AG04449 (cell line): ENCODE results near the gene ADTRP.
A peak's percentile ranks its signal among the peaks of the same experiment; 100 is the strongest.

ENCODE experiments used
- CTCF ChIA-PET: fragments of 350-600 bp; formaldehyde crosslinking; extraction: SDS; loops from one replicate; lab custom pipeline; 2021; ENCODE audit warnings: antibody characterized with exemption; lab: Yijun Ruan, JAX
- POLR2A ChIA-PET: fragments of 400-600, 350-600 bp; formaldehyde crosslinking; extraction: SDS; loops from one replicate; lab custom pipeline; 2020; ENCODE audit warnings: antibody characterized with exemption, inconsistent platforms; lab: Yijun Ruan, JAX
- DNase-seq: peaks from one replicate; pipeline ENCODE4 v3.0.0-alpha.2; 2010; ENCODE audit warnings: low read depth, low spot score
- H3K4me3 ChIP-seq: 2 replicates; pipeline ENCODE4 v1.5.1; 2011; ENCODE audit warnings: low read depth, mild to moderate bottlenecking, control low read depth, low read length
- TF ChIP-seq, protein P1 (sequence below): IDR thresholded peaks from one replicate; pipeline ENCODE4 v1.5.1; 2011; ENCODE audit warnings: mild to moderate bottlenecking, moderate library complexity, low read length, control low read depth, inconsistent platforms; ENCODE audit not compliant: insufficient read depth; ENCODE audit errors: missing control alignments

Gene ADTRP

GRCh38 chr6:11812439-11812838, 33.8 kb upstream of the ADTRP start:
- CTCF ChIA-PET, result no interaction called here
- POLR2A ChIA-PET, result no interaction called here
- DNase-seq, result no peak
- H3K4me3 ChIP-seq, result no peak overlapping the region
- TF ChIP-seq, protein P1, sequence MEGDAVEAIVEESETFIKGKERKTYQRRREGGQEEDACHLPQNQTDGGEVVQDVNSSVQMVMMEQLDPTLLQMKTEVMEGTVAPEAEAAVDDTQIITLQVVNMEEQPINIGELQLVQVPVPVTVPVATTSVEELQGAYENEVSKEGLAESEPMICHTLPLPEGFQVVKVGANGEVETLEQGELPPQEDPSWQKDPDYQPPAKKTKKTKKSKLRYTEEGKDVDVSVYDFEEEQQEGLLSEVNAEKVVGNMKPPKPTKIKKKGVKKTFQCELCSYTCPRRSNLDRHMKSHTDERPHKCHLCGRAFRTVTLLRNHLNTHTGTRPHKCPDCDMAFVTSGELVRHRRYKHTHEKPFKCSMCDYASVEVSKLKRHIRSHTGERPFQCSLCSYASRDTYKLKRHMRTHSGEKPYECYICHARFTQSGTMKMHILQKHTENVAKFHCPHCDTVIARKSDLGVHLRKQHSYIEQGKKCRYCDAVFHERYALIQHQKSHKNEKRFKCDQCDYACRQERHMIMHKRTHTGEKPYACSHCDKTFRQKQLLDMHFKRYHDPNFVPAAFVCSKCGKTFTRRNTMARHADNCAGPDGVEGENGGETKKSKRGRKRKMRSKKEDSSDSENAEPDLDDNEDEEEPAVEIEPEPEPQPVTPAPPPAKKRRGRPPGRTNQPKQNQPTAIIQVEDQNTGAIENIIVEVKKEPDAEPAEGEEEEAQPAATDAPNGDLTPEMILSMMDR, result no peak

- TF ChIP-seq, protein P1, result no peak
- no peak for DNase-seq
- ChIA-PET POLR2A (no interaction called here), CTCF (interaction anchor here (1.7 kb wide), 1 partner anchor 8 kb away, joined by 5 read pairs; no protein-coding TSS in a partner anchor)
- H3K4me3 ChIP-seq, result no peak overlapping the region
Measured at GRCh38 chr6:11811644-11812264, 33.2 kb upstream of the ADTRP start.

DNA sequence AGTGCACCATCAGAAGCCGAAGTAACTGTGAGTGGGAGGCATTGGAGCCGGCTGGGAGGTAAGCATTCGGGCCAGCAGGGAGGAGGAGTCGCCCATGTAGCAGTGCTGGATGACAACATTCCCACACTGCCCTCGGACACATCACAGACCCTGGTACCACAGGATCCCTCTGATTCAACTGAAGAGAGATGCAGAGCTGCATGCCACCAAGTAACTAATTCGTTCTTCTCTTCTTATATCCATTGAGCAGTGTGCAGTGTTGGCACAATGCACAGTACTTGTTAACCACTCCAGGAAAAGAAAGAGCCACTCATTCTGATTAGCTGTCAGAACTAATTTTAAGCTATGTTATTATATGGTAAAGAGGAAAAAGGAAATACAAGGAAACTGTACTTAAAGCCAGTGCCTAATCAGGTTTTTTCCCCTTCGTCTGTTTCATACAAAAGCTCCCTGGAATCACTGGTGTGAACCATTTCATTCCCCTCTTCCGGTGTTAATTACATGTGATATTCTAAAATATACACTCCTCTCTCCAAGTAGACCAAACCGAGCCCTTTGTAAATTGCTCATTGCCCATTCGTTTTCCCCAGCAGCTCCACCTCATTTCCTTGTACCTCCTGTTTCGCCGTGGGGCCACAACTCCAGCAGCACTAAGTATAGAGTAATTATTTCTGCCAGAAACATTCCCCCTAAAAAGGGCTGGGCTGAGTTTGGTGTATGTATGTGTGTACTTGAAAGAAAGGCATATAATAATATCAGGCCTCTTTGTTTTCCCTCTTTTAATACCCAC, 32.4 kb upstream of the ADTRP start:
- H3K4me3 ChIP-seq, result no peak overlapping the region
- no peak for DNase-seq
- TF ChIP-seq, protein P1, result no peak
- POLR2A ChIA-PET, result no interaction called here
- CTCF ChIA-PET, result interaction anchor here (1.7 kb wide), 1 partner anchor 9 kb away, joined by 5 read pairs; no protein-coding TSS in a partner anchor

DNA sequence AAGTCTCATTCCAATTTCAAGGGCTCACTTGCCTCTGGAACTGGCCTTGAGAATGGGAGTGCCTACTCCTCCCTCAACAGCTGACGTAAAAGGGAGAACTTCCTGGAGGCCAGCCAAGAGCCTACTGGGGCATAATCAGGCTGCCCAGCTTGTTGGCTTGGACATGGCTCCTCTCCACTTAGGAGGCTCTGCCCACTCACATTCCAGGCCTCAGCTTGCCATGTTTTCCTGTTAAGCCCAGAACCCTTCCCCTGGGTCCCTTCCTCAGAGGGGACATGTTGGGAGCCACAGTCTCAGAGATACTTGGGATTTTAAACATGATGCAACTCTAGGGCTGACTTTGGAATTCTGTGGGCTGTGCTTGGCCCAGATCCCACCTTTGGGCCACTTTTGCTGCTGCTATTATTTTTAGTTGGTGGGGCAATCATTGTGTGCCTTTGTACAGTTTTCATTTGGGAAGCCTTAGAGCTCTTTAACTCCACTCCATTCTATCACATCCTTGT, 31.5 kb upstream of the ADTRP start:
- DNase-seq, result peak; percentile 50
- ChIA-PET POLR2A (no interaction called here), CTCF (interaction anchor here (1.7 kb wide), 1 partner anchor 10 kb away, joined by 5 read pairs; no protein-coding TSS in a partner anchor)
- TF ChIP-seq, protein P1, result no peak
- H3K4me3 ChIP-seq, result no peak overlapping the region

- ChIA-PET CTCF (no interaction called here), POLR2A (no interaction called here)
- no peak overlapping the region for H3K4me3 ChIP-seq
- DNase-seq, result no peak
- TF ChIP-seq, protein P1, result no peak
Measured at GRCh38 chr6:11808054-11808453, 29.5 kb upstream of the ADTRP start.
